Lower lobe of right lung (tissue), 2 donors: ENCODE results near the gene CDADC1. TPM values are rescaled to one million over a fixed set of nuclear protein-coding genes. Genes with fewer than 3 reads are reported as not detected.

Experiments
- ATAC-seq, 2 donors: fragments of 200-7000 bp; cut with Tn5 transposase; one replicate each; pipeline ENCODE4 v1.9.1; 2020 to 2022; ENCODE audit warnings: mild to moderate bottlenecking in 2 of 2, moderate library complexity in 2 of 2
- DNase-seq: peaks from one replicate; pipeline ENCODE4 v3.0.0-alpha.2; 2020
- H3K27ac ChIP-seq: fragments of 200-600 bp; one replicate; pipeline ENCODE4 v1.8.0; 2022
- H3K27me3 ChIP-seq: fragments of 200-600 bp; one replicate; pipeline ENCODE4 v1.8.0; 2022; ENCODE audit warnings: low read depth
- H3K36me3 ChIP-seq: fragments of 200-600 bp; one replicate; pipeline ENCODE4 v1.8.0; 2022; ENCODE audit warnings: mild to moderate bottlenecking
- H3K4me1 ChIP-seq: fragments of 200-600 bp; one replicate; pipeline ENCODE4 v1.8.0; 2022
- H3K4me3 ChIP-seq: fragments of 200-600 bp; one replicate; pipeline ENCODE4 v1.8.0; 2022; ENCODE audit warnings: mild to moderate bottlenecking
- H3K9me3 ChIP-seq: fragments of 200-600 bp; one replicate; pipeline ENCODE4 v1.8.0; 2022
- intact Hi-C: fragments of 100-400 bp; cut with DNase I; formaldehyde crosslinking; loops from one replicate; pipeline ENCODE4 v1.11.0; 2022
- total RNA-seq: library from RNA; stranded (reverse); fragmentation: NEBNext Ultra II Directional; extraction: Animal tissue kit (Norgen Biotek cat#: 25700); gene quantifications from one replicate; pipeline ENCODE4 v1.2.1, GENCODE V29; 2021
- TF ChIP-seq, protein P1 (sequence below): fragments of 200-600 bp; IDR thresholded peaks from one replicate; pipeline ENCODE4 v1.8.0; 2022; ENCODE audit warnings: antibody characterized with exemption, mild to moderate bottlenecking
- donor health status: DM: no; HTN: yes; CAD: no; lungs with severe emphysema.

Gene CDADC1
- total RNA-seq, 1 donor from 2014 or later, result 7.9 TPM

DNA sequence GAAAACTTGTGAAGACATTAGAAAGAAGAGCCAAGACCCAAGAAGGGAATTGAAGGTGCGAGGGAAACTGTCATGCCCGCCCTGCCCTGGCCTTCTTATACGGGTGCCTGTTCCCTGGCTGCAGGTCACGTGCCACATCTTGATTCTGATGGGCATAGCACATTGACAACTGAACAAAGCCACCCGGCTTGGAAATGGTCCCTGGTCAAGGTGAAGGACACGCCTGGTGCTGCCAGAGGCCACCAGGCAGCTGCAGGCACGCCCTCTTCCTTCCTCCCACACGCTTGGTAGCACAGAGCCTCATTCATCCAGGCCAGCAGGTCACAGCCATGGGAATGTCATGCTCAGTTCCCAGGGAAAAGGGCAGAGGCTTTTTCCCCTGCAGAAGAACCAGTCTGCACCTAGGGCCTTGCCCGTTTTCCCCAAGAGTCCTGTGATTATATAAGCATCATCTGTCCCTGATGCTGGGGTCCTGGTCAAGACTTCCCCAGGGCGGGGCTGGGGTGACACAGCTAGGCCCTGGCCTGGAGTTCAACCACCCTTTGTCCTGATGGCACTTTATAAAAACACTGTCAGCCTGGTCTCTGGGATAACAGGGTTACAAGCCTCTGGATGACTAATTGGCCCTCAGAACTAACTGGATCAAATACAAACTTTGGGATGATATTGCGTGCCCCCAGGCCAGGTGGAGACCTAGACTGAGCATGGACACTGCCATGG is 56.0 kb downstream of the CDADC1 start:
- TF ChIP-seq, protein P1, sequence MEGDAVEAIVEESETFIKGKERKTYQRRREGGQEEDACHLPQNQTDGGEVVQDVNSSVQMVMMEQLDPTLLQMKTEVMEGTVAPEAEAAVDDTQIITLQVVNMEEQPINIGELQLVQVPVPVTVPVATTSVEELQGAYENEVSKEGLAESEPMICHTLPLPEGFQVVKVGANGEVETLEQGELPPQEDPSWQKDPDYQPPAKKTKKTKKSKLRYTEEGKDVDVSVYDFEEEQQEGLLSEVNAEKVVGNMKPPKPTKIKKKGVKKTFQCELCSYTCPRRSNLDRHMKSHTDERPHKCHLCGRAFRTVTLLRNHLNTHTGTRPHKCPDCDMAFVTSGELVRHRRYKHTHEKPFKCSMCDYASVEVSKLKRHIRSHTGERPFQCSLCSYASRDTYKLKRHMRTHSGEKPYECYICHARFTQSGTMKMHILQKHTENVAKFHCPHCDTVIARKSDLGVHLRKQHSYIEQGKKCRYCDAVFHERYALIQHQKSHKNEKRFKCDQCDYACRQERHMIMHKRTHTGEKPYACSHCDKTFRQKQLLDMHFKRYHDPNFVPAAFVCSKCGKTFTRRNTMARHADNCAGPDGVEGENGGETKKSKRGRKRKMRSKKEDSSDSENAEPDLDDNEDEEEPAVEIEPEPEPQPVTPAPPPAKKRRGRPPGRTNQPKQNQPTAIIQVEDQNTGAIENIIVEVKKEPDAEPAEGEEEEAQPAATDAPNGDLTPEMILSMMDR, result no peak
- no peak overlapping the region for H3K27ac ChIP-seq
- intact Hi-C loops, result loop anchor here (5.0 kb wide), 1 partner anchor 309 kb away; no protein-coding TSS in a partner anchor
- DNase-seq, result no peak
- ATAC-seq, result no peak
- H3K4me3 ChIP-seq, result no peak overlapping the region
- H3K36me3 ChIP-seq, result no peaks in the 10 kb centered on the region
- H3K4me1 ChIP-seq, result peaks cover 28% of the 10 kb centered on the region
- H3K27me3 ChIP-seq, result no peaks in the 10 kb centered on the region
- no peaks in the 10 kb centered on the region for H3K9me3 ChIP-seq

DNA sequence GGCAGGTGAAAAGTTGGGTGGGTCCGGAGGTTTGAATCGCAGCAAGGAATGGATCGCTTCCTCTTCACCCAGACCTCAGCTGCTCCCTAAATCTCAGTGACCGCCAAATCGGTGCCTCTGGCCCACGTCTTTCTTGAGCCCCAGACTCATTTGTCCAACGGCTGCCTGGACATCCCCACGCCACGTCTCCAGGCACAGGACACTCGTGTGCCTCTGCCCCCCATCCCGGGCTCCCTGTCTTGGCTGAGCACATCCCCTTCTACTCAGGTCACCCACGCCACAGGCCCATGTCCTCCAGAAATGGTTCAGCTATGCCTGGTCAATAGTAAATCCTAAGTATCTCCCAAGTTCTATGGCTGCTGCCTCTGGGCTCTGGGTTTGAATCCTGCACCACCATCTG is 56.6 kb downstream of the CDADC1 start:
- no peaks in the 10 kb centered on the region for H3K27me3 ChIP-seq
- no peak overlapping the region for H3K4me3 ChIP-seq
- no peaks in the 10 kb centered on the region for H3K36me3 ChIP-seq
- no peak overlapping the region for H3K27ac ChIP-seq
- TF ChIP-seq, protein P1, result no peak
- no peaks in the 10 kb centered on the region for H3K9me3 ChIP-seq
- ATAC-seq (no peak), DNase-seq (no peak)
- H3K4me1 ChIP-seq, result peaks cover 34% of the 10 kb centered on the region
- intact Hi-C loops, result loop anchor here (5.0 kb wide), 1 partner anchor 308 kb away; no protein-coding TSS in a partner anchor

DNA sequence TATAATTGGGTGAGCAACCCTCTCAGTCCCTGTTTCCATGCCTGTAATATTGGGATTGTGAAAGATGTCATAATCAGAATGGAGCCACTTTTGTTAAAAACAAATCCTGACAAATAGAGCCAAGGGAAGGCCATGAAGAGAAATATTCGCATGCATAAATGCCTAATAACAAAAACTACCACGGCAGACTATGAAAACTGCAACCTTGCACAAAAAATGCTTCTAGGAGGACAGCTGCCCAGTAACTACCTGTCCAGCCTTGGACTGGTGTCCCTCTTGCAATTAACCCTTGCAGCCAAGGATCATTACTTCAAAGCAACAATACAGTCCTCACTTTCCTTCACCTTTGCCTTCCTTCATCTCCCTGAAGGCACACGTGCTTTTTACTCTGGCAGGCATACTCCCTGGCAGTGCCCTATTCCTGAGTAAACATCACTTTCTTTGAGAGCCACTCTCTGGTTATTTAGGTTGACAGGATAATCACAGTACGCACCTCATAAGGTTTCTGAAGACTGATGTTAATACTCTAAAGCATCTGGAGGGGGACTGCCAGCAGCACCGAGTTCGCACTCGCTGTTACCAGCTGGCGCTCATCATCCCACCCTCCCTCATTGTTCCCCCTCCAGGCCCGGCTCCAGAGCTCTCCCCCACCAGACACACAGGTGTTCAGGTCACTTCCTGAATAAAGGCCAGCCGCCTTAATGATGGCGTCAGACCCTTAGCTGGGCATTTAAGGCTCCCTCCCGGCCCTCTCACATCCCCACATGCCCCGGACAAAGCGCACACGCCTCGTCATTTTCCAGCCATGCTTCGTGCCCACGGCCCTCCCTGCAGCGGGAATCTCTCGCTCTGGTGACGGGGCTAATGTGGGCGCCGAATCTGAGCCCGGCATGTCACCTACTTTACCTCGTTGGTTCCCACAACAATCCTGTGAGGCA is 57.3 kb downstream of the CDADC1 start:
- Histone ChIP-seq H3K4me3 (no peak overlapping the region), H3K4me1 (peaks cover 41% of the 10 kb centered on the region), H3K36me3 (peaks cover 3% of the 10 kb centered on the region), H3K27ac (no peak overlapping the region), H3K9me3 (no peaks in the 10 kb centered on the region), H3K27me3 (no peaks in the 10 kb centered on the region)
- intact Hi-C loops, result loop anchor here (5.0 kb wide), 1 partner anchor 307 kb away; no protein-coding TSS in a partner anchor
- ATAC-seq, result no peak
- TF ChIP-seq, protein P1, result no peak
- no peak for DNase-seq

DNA sequence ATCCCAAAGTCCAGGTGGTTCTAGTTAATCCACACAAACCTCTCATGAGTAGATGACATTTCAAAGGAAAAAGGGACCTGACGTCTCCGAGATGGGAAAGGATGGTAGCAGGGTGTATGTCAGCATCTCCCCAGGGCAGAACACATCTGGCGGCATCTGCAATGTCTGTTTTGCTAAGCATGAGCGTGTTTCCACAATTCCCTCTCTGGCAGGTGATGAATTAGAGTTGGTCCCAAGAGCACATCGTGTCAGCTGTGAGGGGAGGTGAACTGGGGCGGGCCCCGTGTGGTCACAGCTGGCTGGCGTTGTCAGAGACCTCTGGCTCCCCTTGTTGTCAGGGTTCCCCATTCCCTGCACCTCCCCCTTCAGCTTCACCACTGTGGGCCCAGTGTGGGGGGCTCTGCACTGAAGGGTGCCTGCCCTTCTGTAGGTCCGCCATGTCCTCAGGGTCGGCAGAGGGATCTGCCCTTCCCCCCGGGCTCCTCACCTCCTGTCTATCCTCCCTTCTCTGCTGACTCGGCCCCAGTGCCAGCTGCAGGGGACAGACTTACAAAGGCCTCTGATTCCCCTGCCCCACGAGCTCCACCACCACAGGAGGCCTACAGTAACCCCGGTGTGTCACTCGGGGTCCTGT is 58.2 kb downstream of the CDADC1 start:
- DNase-seq (no peak), ATAC-seq (no peak)
- Histone ChIP-seq H3K9me3 (no peaks in the 10 kb centered on the region), H3K4me1 (peaks cover 42% of the 10 kb centered on the region), H3K4me3 (no peak overlapping the region), H3K36me3 (peaks cover 8% of the 10 kb centered on the region), H3K27me3 (no peaks in the 10 kb centered on the region), H3K27ac (peak overlapping the region; percentile 13)
- TF ChIP-seq, protein P1, result no peak
- intact Hi-C loops, result no loop called here

DNA sequence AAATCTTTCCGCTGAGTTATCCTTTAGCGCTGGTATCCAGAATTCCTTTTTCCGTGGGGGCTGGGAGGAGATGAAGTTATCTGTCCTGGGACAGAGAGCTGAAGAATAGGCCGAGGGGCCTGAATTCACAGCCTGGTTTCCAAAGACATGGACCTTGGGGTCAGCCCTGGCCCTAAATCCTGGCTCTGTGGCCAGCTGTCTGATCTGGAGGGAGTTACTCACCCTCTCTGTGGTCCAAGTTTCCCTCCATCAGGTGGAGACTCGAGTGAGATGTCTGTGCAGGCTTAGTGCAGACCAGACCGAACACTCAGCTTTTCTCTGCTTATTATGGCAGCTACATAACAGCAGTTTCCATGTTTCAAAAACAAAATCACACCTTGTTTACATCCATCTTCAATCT is 59.6 kb downstream of the CDADC1 start:
- no peak for ATAC-seq
- intact Hi-C loops, result no loop called here
- Histone ChIP-seq H3K4me1 (peaks cover 42% of the 10 kb centered on the region), H3K27ac (peak overlapping the region; percentile 79), H3K27me3 (no peaks in the 10 kb centered on the region), H3K36me3 (peaks cover 8% of the 10 kb centered on the region), H3K9me3 (no peaks in the 10 kb centered on the region), H3K4me3 (no peak overlapping the region)
- TF ChIP-seq, protein P1, result no peak
- no peak for DNase-seq
